Iris pigment epithelial cell (primary cell): ENCODE results near the gene ABCD4.
"Not testable (repeated sequence)": the region's sequence is repeated elsewhere in the genome, so short reads cannot be mapped to it uniquely, and the experiment has no call there.

Experiments used
- DNase-seq: peaks from one replicate; pipeline ENCODE4 v3.0.0-alpha.2; 2011; ENCODE audit warnings: low read depth

The ABCD4 gene

GRCh38 chr14:74302634-74303569 lies at the start of gene ABCD4:
TSS of gene ABCD4 (minus strand) at chr14:74302934. CDS start at chr14:74302912, 22 bp downstream.
- DNase-seq, result peak; percentile 93

GRCh38 chr14:74350928-74351323 lies 48.2 kb upstream of the ABCD4 start:
- DNase-seq, result no peak

DNA sequence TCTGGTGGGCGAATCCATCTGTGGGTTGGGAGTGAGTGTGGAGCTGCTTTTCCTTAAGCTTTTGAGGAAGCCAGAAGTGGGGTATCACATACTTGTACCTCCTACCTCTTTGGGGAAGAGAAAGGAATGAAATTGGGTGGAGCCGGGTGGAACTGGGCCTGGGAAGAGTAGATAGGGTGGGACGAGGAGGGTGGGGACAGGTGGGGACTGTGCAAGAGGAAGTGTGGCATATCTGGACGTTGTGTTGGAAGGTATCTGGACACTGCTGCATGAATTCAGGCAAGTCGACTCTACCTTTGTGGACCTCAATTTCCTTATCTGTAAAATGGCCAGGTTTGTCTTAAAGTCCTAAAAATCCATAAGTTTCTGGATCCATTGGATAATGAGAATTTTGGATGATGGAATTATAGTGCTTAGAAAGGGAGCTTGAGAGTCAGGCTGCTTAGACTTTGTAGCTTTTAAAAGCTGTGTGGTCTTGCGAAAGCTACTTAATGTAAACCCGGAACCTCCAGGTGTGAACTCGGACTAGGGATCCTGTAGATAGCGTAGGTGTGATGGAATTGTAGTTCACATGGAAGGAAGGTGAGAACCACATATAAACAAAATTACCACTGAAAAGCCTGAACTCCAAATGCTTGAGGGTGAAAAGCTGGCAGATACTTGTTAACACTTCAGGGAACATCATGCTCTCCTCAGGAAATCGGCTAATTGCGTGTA lies 47.6 kb upstream of the ABCD4 start:
- no peak for DNase-seq

- DNase-seq, result no peak
Measured at GRCh38 chr14:74349757-74350156, 47.0 kb upstream of the ABCD4 start.

DNA sequence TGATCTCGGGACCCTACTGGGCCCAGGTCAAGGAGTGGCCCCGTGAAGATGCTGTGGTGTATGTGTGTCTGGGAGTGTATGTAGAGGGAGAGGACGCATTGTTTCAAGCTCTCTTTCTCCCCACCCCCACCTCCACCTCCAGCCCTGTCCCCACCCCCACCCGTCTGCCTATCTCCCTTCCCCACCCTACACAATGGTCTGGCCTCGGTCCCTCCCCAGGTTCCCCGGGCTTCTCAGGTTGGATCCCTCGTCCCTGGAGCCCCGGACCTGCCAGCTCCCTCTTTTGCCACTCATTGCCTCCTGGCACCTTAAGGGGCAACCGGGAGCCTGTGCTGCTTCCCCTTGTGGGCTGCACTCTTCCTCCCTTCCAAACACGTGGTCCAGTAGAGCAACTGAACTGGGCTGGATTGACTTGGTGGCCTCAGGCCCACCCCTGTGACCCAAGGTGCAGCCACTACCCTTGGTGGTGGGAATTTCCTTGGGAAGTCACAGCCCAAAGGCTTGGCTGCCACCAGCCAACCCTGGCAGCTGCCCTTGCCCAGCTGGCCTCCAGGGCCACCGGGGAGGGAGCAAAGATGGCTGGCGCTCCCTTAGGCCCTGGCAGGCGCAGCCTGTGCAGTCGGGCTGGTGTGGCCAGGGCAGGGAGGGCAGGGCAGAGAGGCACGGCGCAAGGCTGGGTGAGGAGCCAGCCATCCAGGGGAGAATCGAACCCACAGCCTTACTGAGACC lies 46.2 kb upstream of the ABCD4 start:
- no peak for DNase-seq

- no peak for DNase-seq
Measured at GRCh38 chr14:74348241-74348734, 45.6 kb upstream of the ABCD4 start, which contains the start of gene VRTN. TSS of gene VRTN (plus strand) at chr14:74348471. CDS start at chr14:74356784, 8,313 bp downstream.

GRCh38 chr14:74347795-74348100 lies 45.0 kb upstream of the ABCD4 start:
- DNase-seq, result no peak

DNA sequence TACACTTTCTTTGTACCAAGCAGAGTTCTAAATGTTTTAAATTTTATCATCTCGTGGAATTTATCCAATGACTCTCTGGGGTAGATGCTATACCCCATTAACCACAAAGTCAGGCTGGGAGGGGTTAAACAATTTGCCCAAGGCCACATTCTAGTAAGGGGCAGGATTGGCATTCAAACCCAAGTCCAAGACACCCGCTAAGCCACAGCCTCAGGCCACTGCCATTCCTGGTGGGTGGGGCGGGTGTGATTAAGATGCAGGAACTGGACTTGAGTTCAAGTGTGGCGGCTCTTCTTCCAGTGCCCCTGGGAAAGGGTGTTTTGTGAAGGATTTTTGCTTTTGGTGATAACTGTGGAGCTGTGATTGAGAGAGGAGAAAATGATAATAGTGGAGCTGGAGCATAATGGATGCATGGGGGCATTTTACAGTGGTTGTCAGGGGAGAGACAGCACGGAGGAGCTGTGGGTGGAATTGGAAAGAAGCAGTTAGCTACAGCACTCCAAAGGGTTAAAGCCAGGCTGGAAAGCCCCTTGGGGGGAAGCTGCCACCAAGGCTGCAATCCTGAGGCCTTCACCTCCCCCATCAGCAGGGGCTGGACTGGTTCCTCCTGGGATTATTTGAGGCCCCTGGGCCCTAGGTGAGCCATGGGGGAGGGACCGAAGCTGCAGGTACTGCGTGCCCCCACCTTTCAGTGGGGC lies 44.5 kb upstream of the ABCD4 start:
- DNase-seq, result no peak

DNA sequence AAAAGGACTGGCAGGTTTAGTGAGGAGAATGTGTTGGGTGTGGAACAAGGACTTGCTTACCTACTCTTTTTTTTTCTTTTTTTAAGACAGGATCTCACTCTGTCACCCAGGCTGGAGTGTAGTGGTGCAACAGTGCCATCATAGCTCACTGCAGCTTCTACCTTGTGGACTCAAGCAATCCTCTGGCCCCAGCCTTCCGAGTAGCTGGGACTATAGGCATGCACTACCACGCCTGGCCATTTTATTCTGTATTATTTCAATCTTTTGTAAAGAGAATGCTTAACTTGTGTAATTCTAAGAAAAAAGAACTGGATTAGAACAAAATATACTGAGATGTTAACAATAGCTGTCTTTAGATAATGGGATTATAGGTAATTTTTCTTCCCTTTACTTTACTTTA lies 43.6 kb upstream of the ABCD4 start:
- no peak for DNase-seq

- DNase-seq, result peak; percentile 97
Measured at GRCh38 chr14:74333909-74334308, 31.2 kb upstream of the ABCD4 start.

GRCh38 chr14:74329950-74330552 lies 27.3 kb upstream of the ABCD4 start:
- DNase-seq, result not testable (repeated sequence)

DNA sequence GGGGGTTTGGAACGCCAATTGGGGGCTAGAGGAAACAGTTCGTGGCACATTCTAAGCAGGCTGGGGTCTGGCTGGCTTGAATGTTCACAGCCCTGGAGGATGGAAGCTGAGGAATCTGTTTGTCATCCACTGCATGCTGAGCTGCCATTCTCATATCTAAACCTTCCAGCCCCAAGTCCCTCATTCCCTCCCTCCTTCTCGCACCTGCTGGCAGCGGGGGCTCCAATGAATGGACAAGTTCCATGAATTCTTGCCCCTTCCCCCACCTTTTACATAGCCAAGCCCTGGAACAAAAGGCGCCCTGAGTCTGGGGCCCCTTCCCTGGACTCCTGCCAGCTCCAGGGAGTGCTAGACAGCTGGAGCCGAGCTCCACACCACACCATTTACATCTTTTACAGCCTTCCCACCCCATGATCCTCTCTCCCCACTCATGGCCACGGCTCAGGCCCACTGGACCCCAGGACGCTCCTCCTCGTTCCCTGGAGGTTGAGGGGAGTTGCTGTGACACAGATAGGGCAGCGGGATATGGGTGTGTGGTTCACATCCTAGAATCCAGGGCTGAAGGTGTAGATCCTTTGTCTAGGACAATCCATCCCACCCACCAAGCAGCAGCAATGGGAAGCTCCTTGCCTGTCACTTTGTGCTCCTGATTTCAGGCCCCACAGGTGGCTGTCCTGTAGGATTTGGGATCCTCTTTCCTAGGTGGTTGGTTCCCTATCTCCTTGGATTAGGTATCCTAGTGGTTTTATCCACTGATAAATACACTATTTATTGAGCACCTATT lies 23.8 kb upstream of the ABCD4 start:
- no peak for DNase-seq

DNA sequence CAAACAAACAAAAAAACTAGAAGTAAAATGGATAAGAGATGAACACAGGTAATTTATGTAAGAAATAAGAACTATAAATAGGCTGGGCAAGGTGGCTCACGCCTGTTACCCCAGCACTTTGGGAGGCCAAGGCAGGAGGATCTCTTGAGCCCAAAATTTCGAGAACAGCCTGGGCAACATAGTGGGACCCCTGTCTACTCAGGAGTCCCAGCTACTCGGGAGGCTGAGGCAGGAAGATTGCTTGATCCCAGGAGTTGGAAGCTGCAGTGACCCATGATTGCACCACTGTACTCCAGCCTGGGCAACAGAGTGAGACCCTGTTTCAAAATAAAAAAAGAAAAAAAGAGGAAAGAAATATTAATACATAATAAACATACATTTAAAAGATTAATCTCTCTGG lies 22.7 kb upstream of the ABCD4 start:
- DNase-seq, result no peak

GRCh38 chr14:74324931-74325361 lies 22.2 kb upstream of the ABCD4 start:
- peak; percentile 40 for DNase-seq

DNA sequence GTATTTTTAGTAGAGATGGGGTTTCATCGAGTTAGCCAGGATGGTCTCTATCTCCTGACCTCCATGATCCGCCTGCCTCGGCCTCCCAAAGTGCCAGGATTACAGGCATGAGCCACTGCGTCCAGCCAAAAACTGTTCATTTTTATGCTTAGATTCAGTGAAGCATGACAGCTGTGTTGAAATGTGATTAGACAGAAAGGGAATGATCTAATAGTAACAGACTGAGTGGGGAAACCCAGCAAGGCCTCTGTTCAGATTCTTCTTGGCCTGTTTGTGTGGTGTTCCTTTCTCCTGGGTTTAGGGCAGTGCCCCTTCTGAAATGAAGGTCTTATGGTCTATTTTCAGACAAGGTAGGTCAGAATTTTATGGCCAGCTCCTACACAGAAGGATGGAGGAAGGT lies 11.8 kb upstream of the ABCD4 start:
- no peak for DNase-seq

- no peak for DNase-seq
Measured at GRCh38 chr14:74313601-74314000, 10.9 kb upstream of the ABCD4 start.

DNA sequence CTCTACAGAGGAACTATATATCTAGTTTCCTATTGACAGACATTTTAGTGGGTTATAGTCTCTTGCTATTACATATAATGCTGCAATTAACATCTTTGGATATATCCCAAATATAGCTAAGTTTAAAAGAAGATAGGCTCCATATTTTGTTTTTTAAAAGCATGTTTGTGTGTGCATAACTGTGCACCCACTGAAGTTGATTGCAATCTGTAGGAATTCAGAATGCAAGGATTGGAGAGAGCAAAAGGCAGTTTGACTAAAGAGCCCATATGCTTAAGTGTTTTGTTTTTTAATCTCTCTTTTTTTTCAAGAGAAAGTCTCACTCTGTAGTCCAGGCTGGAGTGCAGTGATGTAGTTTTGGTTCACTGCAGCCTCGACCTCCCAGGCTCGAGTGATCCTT lies 9.4 kb upstream of the ABCD4 start:
- DNase-seq, result no peak

DNA sequence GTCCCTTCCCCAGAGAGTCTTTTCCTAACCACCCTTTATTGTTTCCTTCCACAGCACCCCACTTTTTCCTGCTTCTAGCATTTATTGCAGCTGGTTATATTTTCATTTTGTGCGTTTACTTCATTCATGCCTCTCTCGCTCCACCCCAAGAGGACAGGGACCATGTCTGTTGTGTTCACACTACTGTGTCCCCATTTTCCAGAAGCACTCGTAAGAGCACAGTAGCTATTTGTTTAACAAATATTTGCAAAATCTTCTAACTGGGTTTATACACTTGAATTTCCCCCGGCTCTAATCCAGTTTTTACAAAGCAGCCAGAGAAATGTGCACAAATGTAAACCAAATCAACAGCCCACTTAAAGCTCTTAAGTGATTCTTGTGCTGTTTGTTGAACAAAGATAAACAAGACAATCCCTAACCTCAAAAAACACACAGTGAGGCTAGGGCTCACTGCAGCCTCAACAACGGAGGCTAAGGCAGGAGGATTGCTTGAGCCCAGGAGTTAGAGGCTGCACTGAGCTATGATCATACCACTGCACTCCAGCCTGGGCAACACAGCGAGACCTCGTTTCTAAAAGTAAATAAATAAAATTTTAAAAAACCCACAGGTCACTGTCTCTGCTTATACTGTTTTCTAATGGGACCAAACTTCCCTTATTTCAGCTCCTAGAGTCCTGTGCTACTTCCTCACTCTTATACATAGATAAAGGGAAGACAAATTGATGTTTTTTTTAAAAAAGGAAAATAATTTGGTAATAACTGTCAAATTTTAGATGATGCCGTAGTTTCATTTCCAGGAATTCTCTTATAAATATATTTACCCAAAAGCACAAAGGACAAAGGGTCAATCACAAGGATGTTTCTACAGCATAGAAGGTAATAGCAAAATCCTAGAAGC lies 6.6 kb upstream of the ABCD4 start:
- DNase-seq, result no peak

DNA sequence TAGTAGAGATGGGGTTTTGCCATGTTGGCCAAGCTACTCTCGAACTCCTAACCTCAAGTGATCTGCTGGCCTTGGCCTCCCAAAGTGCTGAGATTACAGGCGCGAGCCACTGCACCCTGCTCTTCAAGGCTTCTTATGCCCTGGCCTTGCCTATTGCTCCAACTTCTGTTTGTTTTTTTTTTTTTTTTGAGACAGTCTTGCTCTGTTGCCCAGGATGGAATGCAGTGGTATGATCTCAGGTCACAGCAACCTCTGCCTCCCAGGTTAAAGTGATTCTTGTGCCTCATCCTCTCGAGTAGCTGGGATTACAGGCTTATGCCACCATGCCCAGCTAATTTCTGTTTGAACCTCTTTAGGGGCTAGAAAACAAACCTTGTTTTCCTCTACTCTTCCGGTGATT lies 6.0 kb upstream of the ABCD4 start:
- DNase-seq, result no peak
